Aorta (tissue), 5 donors: ENCODE data around the gene CNN3. TPM values are rescaled to one million over a fixed set of nuclear protein-coding genes. Genes with fewer than 3 reads are reported as not detected.

Experiments used
- ATAC-seq: fragments of 200-7000 bp; cut with Tn5 transposase; one replicate; pipeline ENCODE4 v1.9.1; 2022; ENCODE audit warnings: moderate library complexity; ENCODE audit not compliant: low FRiP score
- DNase-seq, 2 donors: peaks; one replicate each; pipeline ENCODE4 v3.0.0-alpha.2; 2020
- H3K27ac ChIP-seq, 2 donors: one replicate each; pipeline ENCODE4 v1.5.1; 2013; ENCODE audit warnings: low read length in 2 of 2, mild to moderate bottlenecking in 2 of 2, moderate library complexity in 2 of 2, control low read depth in 1 of 2, inconsistent platforms in 1 of 2, low read depth in 1 of 2
- H3K27me3 ChIP-seq, 2 donors: one replicate each; pipeline ENCODE4 v1.6.1; 2013; ENCODE audit warnings: control low read depth in 1 of 2, low read length in 1 of 2, mild to moderate bottlenecking in 1 of 2, moderate library complexity in 1 of 2; ENCODE audit not compliant: insufficient read depth in 2 of 2, control insufficient read depth in 1 of 2
- H3K36me3 ChIP-seq, 2 donors: one replicate each; pipeline ENCODE4 v1.6.1; 2013; ENCODE audit warnings: control low read depth in 1 of 2, low read length in 1 of 2, mild to moderate bottlenecking in 1 of 2; ENCODE audit not compliant: insufficient read depth in 2 of 2, control insufficient read depth in 1 of 2
- H3K4me1 ChIP-seq, 2 donors: one replicate each; pipeline ENCODE4 v1.6.1; 2013; ENCODE audit warnings: low read length in 2 of 2, control low read depth in 1 of 2, mild to moderate bottlenecking in 1 of 2, moderate library complexity in 1 of 2; ENCODE audit not compliant: insufficient read depth in 2 of 2, control insufficient read depth in 1 of 2
- H3K4me3 ChIP-seq, 2 donors: one replicate each; pipeline ENCODE4 v1.5.1; 2013; ENCODE audit warnings: low read length in 2 of 2, control low read depth in 1 of 2, mild to moderate bottlenecking in 1 of 2
- H3K9me3 ChIP-seq: one replicate; pipeline ENCODE4 v1.6.1; 2013; ENCODE audit warnings: mild to moderate bottlenecking, low read length; ENCODE audit not compliant: control insufficient read depth
- WGBS, 2 donors: extraction: QIAGEN DNeasy Blood & Tissue Kit; methylation state at CpG; one replicate each; pipeline ENCODE4 v1.1.7; 2013; 5-methylcytosine and 5-hydroxymethylcytosine counted together
- intact Hi-C, 2 donors: fragments of 100-400 bp; cut with DNase I; formaldehyde crosslinking; loops; one replicate each; pipeline versions ENCODE4 v1.14.2 to v1.15.0; 2022
- polyA plus RNA-seq, 2 donors: library from polyadenylated mRNA; stranded (reverse); fragments of 200-250 nt; gene quantifications; one replicate each; pipeline ENCODE4 v1.2.3, GENCODE V29; 2013
- total RNA-seq, 2 donors: library from RNA; stranded (reverse); fragmentation: NEBNext Ultra II Directional; extraction: Animal tissue kit (Norgen Biotek cat#: 25700); gene quantifications; one replicate each; pipeline ENCODE4 v1.2.1, GENCODE V29; 2021
- donor health status: healthy with polysubstance abuse.
- donor health status: Bipolar disorder and iron deficiency.
- donor health status: DM: no; HTN: no; CAD: no.
- donor health status: DM: no; HTN: no; CAD: no.
- donor health status: DM: yes; HTN: yes; CAD: no.

Gene CNN3
- total and polyA plus RNA-seq, 4 donors = 138 to 463 (median 294) TPM

DNA sequence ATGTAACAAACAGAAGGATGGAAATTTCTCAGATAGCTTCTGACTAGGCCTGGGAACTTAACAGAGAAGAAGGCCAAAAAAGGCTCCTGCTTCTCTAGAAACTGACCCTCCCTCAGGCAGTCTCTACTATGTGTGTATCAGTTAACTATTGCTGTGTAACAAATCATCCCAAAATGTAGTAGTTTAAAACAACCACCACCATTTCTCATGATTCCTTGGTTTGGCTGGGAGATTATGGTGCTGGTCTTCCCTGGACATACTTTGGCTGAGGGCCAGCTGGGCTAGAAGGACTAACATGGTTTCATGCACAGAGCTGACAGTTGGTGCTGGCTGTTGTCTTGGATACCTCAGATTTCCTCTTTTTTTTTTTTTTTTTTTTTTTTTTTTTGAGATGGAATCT lies 26.2 kb upstream of the CNN3 start:
- intact Hi-C loops = no loop called here
- H3K4me3 ChIP-seq = no peak overlapping the region
- no peak for DNase-seq
- peaks cover 0 to 3% of the 10 kb centered on the region in 2 donors for H3K4me1 ChIP-seq
- no peaks in the 10 kb centered on the region for H3K9me3 ChIP-seq
- H3K27ac ChIP-seq = no peak overlapping the region
- no peaks in the 10 kb centered on the region for H3K36me3 ChIP-seq
- no peak for ATAC-seq
- no peaks in the 10 kb centered on the region for H3K27me3 ChIP-seq

DNA sequence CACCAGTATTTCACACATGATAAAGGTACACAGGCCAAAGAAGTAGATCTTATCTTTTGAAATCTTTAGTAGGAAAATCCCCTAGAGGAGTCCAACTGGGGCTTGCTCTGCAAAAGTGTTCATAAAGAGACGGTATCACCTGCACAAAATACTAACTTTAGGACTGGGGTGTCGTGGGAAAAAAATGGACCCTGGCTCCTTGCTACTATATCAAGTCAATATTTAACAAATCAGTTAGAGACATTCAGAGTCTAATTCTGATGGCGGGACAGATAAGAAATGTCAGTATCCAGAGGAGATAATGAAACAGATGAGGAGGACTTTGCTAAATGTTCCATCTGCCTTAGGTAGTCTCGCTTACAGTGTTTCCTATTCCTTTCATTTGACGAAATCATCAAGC lies 25.6 kb upstream of the CNN3 start:
- no peak for ATAC-seq
- no peaks in the 10 kb centered on the region for H3K9me3 ChIP-seq
- WGBS, 2 donors = 98 to 100% methylated on average over 5 of the region's 5 CpGs
- no peak overlapping the region for H3K27ac ChIP-seq
- DNase-seq = no peak
- peaks cover 0 to 3% of the 10 kb centered on the region in 2 donors for H3K4me1 ChIP-seq
- no peaks in the 10 kb centered on the region for H3K36me3 ChIP-seq
- intact Hi-C loops = no loop called here
- no peak overlapping the region for H3K4me3 ChIP-seq
- H3K27me3 ChIP-seq = no peaks in the 10 kb centered on the region

DNA sequence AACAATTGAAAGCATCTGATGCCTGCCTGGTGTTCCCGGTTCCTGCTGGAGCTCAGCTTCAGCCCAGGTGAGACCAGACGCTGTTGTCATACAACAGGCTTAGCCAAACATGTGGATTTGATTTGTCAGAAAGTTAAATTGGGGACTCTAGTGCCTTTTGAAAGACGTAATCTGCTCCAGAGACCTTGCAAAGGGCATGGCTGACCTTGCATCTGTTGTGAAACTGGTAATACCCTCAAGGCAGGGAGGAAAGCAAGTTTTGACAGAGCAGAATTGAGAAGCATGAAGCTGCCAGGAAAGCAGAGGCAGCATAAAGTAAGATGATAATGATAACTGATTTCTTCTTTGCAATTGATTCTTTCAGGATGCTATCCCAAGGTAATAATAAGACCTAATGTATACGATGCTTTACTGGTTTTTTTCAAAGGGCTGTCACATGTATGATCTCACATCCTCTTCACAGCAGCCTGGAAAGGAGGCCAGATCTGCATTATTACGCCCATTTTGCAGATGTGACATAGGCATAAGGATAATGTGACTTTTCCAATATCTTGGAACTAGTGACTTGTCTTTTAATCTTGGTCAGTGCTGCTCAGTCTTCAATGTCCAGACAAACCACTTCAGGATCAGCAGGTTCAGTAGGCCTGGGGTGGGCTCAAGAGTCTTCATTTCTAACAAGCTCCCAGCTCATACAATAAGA lies 24.7 kb upstream of the CNN3 start:
- H3K27me3 ChIP-seq = no peaks in the 10 kb centered on the region
- no peak for DNase-seq
- intact Hi-C loops = no loop called here
- no peak overlapping the region for H3K4me3 ChIP-seq
- H3K4me1 ChIP-seq = peaks cover 0 to 3% of the 10 kb centered on the region in 2 donors
- no peak overlapping the region for H3K27ac ChIP-seq
- H3K36me3 ChIP-seq = no peaks in the 10 kb centered on the region
- ATAC-seq = no peak
- WGBS, 2 donors = 81 to 84% methylated on average over 5 of the region's 5 CpGs
- H3K9me3 ChIP-seq = no peaks in the 10 kb centered on the region

DNA sequence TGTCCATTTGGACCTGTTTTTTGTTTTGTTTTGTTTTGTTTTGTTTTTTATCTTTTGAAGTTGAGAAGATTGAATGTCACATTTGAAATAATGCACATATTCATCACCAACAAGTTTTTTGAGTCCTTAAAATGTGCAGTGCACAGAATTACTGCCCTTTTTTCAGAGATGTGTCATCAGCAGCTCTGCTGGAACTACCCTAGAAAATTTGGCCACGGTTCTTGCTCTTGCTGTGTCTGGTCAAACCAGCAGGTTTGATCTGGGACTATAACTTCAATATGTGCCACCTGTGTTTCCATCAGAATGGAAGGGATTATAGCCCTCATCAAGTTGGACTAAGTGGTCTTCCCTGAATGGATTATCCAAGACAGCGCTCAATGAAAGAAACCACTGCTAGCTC lies 24.1 kb upstream of the CNN3 start:
- H3K9me3 ChIP-seq = no peaks in the 10 kb centered on the region
- H3K4me1 ChIP-seq = peaks cover 0 to 3% of the 10 kb centered on the region in 2 donors
- 51 to 70% methylated on average over 2 of the region's 2 CpGs for WGBS, 2 donors
- no peaks in the 10 kb centered on the region for H3K36me3 ChIP-seq
- H3K27me3 ChIP-seq = no peaks in the 10 kb centered on the region
- intact Hi-C loops = no loop called here
- no peak for DNase-seq
- ATAC-seq = no peak
- H3K4me3 ChIP-seq = no peak overlapping the region
- H3K27ac ChIP-seq = no peak overlapping the region

DNA sequence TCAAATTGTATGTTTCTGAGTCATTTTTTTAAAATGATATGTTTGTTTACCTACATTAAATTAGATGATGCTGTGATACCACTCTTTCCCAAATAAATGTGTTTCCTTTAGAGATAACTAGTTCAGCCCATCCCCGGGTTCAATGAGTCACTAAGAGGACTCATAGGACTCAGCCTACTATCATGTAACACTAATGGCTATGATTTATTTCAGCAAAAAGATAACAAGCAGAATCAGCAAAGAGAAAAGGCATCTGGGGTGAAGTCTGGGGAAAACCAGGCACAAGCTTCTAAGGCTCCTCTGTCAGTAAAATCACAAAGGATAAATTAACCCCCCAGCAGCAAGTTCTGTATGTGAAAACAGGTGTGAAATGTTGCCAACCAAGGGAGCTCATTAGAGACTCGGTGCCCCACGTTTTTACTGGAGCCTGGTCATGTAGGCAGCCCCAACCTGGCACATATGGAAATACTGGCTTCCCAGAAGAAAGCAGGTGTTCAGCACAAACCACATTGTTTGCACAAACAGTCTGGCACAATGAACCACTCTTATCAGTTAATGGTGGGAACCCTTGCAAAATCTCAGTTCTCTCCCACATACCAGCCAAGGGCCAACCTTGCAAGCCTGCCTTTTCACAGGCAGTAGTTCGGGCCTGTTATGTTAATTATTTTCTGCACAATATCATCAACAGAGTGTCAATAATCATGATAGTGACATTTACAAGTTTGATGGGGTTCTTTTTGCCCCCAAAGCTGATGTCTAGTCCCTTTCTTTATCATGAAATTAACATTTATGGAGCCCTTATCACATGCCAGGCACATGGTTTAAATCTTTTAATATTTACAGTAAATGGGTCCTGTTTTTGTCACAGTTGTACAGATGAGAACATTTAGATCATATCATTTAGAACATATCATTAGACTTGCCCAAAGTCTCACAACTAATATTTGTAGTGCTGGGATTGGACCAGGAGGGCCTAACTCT lies 23.1 kb upstream of the CNN3 start:
- DNase-seq (no peak), ATAC-seq (no peak)
- H3K4me3 ChIP-seq = no peak overlapping the region
- peaks cover 0 to 3% of the 10 kb centered on the region in 2 donors for H3K4me1 ChIP-seq
- intact Hi-C loops = no loop called here
- no peak overlapping the region for H3K27ac ChIP-seq
- no peaks in the 10 kb centered on the region for H3K27me3 ChIP-seq
- WGBS, 2 donors = 24 to 27% methylated on average over 4 of the region's 4 CpGs
- H3K9me3 ChIP-seq = no peaks in the 10 kb centered on the region
- no peaks in the 10 kb centered on the region for H3K36me3 ChIP-seq

DNA sequence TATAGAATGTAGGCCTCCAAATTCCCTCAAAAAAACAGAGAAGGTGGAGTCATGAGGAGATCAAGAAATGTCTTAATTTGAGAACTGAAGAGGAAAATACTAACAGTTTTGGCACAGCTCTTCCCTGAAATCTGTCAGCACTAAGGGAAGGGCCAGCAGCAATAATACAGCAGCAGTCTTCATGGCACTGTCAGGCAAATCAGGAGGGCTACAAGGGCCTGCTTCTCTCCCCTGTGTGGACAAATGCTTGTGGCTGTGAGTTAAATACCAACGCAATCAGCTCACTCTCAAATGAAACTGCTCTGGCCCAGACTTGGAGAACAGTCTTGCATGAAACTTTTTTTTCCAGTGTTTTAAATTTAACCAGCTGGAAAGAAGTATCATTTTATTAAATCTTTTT lies 20.5 kb upstream of the CNN3 start:
- 0 to 10% methylated on average over 1 of the region's 1 CpG for WGBS, 2 donors
- ATAC-seq (peak; percentile 54), DNase-seq (no peak)
- H3K4me1 ChIP-seq = peaks cover 0 to 3% of the 10 kb centered on the region in 2 donors
- intact Hi-C loops = no loop called here
- no peaks in the 10 kb centered on the region for H3K9me3 ChIP-seq
- no peaks in the 10 kb centered on the region for H3K27me3 ChIP-seq
- H3K36me3 ChIP-seq = no peaks in the 10 kb centered on the region
- peak overlapping the region in 1 of 2 donors; percentile 50 for H3K27ac ChIP-seq
- H3K4me3 ChIP-seq = no peak overlapping the region

DNA sequence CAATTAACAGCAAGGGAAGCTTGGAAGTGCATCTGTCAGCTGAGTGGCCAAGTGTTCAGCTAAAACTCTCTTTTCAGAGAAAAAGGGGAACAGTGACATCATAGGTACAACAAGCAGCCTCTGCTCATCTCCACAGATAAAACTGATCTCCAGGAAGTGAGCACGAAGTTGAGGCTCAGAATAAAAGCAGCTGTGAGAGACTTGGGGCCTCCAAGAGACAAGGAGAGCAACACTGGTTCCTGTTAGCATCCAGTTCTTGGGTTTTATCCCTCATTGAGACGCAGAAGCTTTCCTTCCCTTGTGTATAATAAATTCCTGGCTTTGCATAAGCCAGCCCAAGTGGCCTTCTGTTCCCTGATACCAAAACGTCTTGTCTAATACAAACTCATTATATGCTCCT lies 20.0 kb upstream of the CNN3 start:
- Histone ChIP-seq H3K4me3 (no peak overlapping the region), H3K27me3 (no peaks in the 10 kb centered on the region), H3K27ac (peak overlapping the region in 1 of 2 donors; percentile 71), H3K9me3 (no peaks in the 10 kb centered on the region), H3K36me3 (no peaks in the 10 kb centered on the region), H3K4me1 (peaks cover 0 to 3% of the 10 kb centered on the region in 2 donors)
- ATAC-seq (no peak), DNase-seq (no peak)
- 36 to 39% methylated on average over 3 of the region's 3 CpGs for WGBS, 2 donors
- intact Hi-C loops = no loop called here

DNA sequence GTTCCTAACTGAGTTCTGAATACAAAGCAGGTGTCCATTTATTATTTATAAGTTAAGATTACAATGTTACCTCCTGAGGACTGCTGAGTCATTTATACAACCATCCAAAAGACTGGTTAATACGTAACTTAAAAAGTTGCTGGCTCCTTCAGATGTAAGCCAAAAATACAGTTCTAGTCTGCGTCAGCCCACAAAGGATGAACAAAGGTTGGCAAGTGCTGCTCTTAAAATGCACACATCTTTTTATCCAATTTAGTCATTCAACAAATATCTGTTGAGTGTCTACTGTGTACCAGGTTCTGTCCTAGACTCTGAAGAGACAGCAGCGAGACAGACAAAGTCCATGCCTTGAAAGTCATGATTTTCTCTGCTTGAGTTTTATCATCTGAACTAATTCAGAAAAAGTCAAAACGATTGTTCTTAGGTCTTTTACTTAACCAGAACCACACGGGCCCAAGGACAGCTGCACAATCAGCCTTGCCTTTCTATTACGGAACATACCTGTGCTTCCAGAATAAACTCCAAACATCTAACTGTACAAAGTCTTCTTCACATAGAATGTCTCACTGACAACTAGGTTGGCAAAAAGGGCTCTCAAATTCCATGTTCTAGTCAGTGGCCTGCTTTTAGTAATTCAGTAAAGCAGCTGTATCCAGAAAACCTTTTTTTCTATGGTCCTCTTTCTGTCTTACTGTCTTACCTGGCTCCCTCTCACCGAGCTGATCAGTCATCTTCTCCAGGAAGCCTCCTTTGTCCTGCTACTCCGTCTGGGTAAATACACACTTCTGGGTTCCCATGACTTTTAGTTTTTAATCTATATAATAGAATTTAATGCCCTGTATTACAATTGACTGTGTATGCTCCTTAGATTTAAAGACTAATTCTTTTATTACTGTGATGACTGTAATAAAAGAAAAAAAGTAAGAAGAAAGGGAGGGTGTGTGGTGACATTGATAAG lies 15.5 kb upstream of the CNN3 start:
- no peaks in the 10 kb centered on the region for H3K9me3 ChIP-seq
- H3K27ac ChIP-seq = no peak overlapping the region
- ATAC-seq = no peak
- H3K27me3 ChIP-seq = no peaks in the 10 kb centered on the region
- 70 to 83% methylated on average over 8 of the region's 8 CpGs for WGBS, 2 donors
- no peak overlapping the region for H3K4me3 ChIP-seq
- intact Hi-C loops = no loop called here
- DNase-seq = no peak
- H3K4me1 ChIP-seq = no peaks in the 10 kb centered on the region
- no peaks in the 10 kb centered on the region for H3K36me3 ChIP-seq
